Activated CD4-positive, alpha-beta T cell treated with anti-CD3 and anti-CD28 coated beads, Interleukin-2, amount 50 U/mL, for 24 hours (primary cell): ENCODE results near the gene FCRLA.
A peak's percentile ranks its signal among the peaks of the same experiment; 100 is the strongest.
"Not testable (repeated sequence)": the region's sequence is repeated elsewhere in the genome, so short reads cannot be mapped to it uniquely, and the experiment has no call there.

ENCODE experiments used
- DNase-seq, 2 donors: peaks; one replicate each; pipeline ENCODE4 v3.0.0-alpha.2; 2020; ENCODE audit warnings: low read depth in 1 of 2, low spot score in 1 of 2

Gene FCRLA

GRCh38 chr1:161705537-161705936, 1.5 kb upstream of the FCRLA start:
- DNase-seq = no peak

- no peak for DNase-seq
Measured at GRCh38 chr1:161706113-161706481, 932 bp upstream of the FCRLA start.

GRCh38 chr1:161707503-161707902, 474 bp downstream of the FCRLA start:
- DNase-seq = no peak

- DNase-seq = no peak
Measured at GRCh38 chr1:161709373-161709772, 2.3 kb downstream of the FCRLA start.

GRCh38 chr1:161710560-161710959, 3.5 kb downstream of the FCRLA start:
- no peak for DNase-seq

GRCh38 chr1:161718559-161719324, 11.7 kb downstream of the FCRLA start:
- no peak for DNase-seq

- no peak for DNase-seq
Measured at GRCh38 chr1:161719325-161719611, 12.2 kb downstream of the FCRLA start.

GRCh38 chr1:161720422-161720821, 13.4 kb downstream of the FCRLA start:
- no peak for DNase-seq

- DNase-seq = no peak
Measured at GRCh38 chr1:161720956-161721737, 14.1 kb downstream of the FCRLA start, which contains the start of gene FCRLB. FCRLB (plus strand) TSS chr1:161721544; CDS start chr1:161722673, 1,129 bp downstream.

GRCh38 chr1:161721738-161722343, 14.8 kb downstream of the FCRLA start:
- DNase-seq = no peak

- DNase-seq = no peak
Measured at GRCh38 chr1:161722406-161722805, 15.4 kb downstream of the FCRLA start.

- DNase-seq = no peak
Measured at GRCh38 chr1:161723459-161724141, 16.6 kb downstream of the FCRLA start.

- not testable (repeated sequence) for DNase-seq
Measured at GRCh38 chr1:161725258-161725907, 18.4 kb downstream of the FCRLA start.

GRCh38 chr1:161725908-161726472, 19.0 kb downstream of the FCRLA start:
- peak in 1 of 2 donors; percentile 4 for DNase-seq

GRCh38 chr1:161726473-161727255, 19.6 kb downstream of the FCRLA start:
- peak; percentile 24 to 54 for DNase-seq

- DNase-seq = peak in 1 of 2 donors; percentile 21
Measured at GRCh38 chr1:161727256-161727924, 20.4 kb downstream of the FCRLA start.

GRCh38 chr1:161728376-161729226, 21.6 kb downstream of the FCRLA start:
- DNase-seq = no peak

GRCh38 chr1:161730050-161730564, 23.1 kb downstream of the FCRLA start:
- peak in 1 of 2 donors; percentile 38 for DNase-seq
